ENCODE data around the gene OR1F1. TPM values are rescaled to one million over a fixed set of nuclear protein-coding genes. Genes with fewer than 3 reads are reported as not detected.

Gene OR1F1
- total and polyA plus RNA-seq, 2 of the 8 experiments (the other 6 are each of a cell fraction or from before 2014, with no cell fraction given): 0.52 to 1.2 TPM

DNA sequence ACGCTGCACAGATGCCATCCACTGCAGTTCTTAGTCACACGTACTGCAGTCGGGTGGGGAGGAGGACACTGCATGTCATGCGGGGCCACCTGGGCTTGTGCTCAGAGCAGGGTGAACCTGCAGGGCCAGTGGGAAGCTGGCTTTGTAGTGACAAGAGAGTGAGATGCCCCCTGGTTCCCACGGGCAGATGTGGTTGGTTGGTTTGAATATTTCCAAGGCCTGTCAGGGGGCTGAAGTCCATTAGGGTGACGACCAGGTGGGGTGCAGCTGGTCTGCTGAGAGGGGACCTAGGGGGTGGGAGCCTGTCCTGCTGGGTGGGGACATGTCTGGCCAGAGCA lies 38.8 kb upstream of the OR1F1 start:
- Histone ChIP-seq H3K4me2 (ENCODE audit: insufficient read depth in 1 of 2, low read depth in 2 of 2, low read length in 2 of 2) (peak overlapping the region; percentile 73 to 91; a peak in 3 of 4 replicates), H3K9ac (replicated peaks in 1 of 4; ENCODE audit: extremely low read depth in 1 of 4, low read depth in 3 of 4, low read length in 3 of 4) (no peak overlapping the region)
- TF ChIP-seq SP1 (IDR thresholded peaks at IDR 0.05; ENCODE audit: low read depth, low read length) (no peak), RNF2 (IDR thresholded peaks at IDR 0.05; ENCODE audit: borderline replicate concordance, low read depth, low read length, missing control alignments, poor library complexity, severe bottlenecking) (no peak), BACH1 (IDR thresholded peaks at IDR 0.05; ENCODE audit: low read length) (no peak), PHF8 (conservative IDR thresholded peaks at IDR 0.05; ENCODE audit: low read depth, low read length) (no peak), HDAC2 (IDR thresholded peaks at IDR 0.05; ENCODE audit: borderline replicate concordance in 1 of 2, low read depth in 2 of 2, low read length in 2 of 2) (no peak), POLR2A (IDR thresholded peaks at IDR 0.05; ENCODE audit: control extremely low read depth in 1 of 2, low read depth in 2 of 2, low read length in 2 of 2) (no peak), KDM4A (IDR thresholded peaks at IDR 0.05; ENCODE audit: low read depth, low read length, severe bottlenecking) (no peak), RFX5 (IDR thresholded peaks at IDR 0.05; ENCODE audit: borderline replicate concordance, low read depth, low read length) (no peak), SRF (IDR thresholded peaks at IDR 0.05; ENCODE audit: low read depth, low read length) (no peak), ZNF274 (IDR thresholded peaks at IDR 0.05; ENCODE audit: borderline replicate concordance, extremely low read depth, low read length) (no peak), SIRT6 (IDR thresholded peaks at IDR 0.05; ENCODE audit: low read length) (no peak), CREB1 (IDR thresholded peaks at IDR 0.05) (no peak), ATF3 (IDR thresholded peaks at IDR 0.05; ENCODE audit: insufficient read depth, low read depth, low read length) (no peak)

More for the DNA sequence above, 38.8 kb upstream of the OR1F1 start:
- Histone ChIP-seq H3K36me3 (ENCODE audit: control insufficient read depth in 2 of 4, insufficient read depth in 4 of 4, low read length in 3 of 4) (no peaks in the 10 kb centered on the region), H3K27ac (ENCODE audit: low read depth, low read length) (no peak overlapping the region), H2BK20ac (ENCODE audit: low read length) (no peak overlapping the region), H3K23me2 (ENCODE audit: low read depth, low read length) (peaks cover 12% of the 10 kb centered on the region; the same call in 1 of the 2 replicates), H3K23ac (ENCODE audit: insufficient read length) (no peak overlapping the region), H3K14ac (ENCODE audit: insufficient read length) (no peak overlapping the region), H2AK5ac (ENCODE audit: low read depth, low read length) (no peak overlapping the region), H3K79me1 (ENCODE audit: low read depth, low read length) (no peaks in the 10 kb centered on the region), H2BK15ac (ENCODE audit: low read length) (peak overlapping the region; percentile 92; the same call in 1 of the 2 replicates), H3K9me3 (ENCODE audit: insufficient read depth in 2 of 2, low read depth in 1 of 2, low read length in 1 of 2) (no peaks in the 10 kb centered on the region), H4K8ac (ENCODE audit: extremely low read depth, insufficient read depth, low read length) (no peak overlapping the region), H3K27me3 (replicated peaks in 1 of 4; ENCODE audit: control insufficient read depth in 3 of 4, extremely low read depth in 1 of 4, insufficient read depth in 3 of 4, low read length in 3 of 4) (peaks cover 0 to 18% (median 12%) of the 10 kb centered on the region in 4 experiments; a peak in 5 of 7 replicates), H4K20me1 (replicated peaks in 1 of 2; ENCODE audit: control insufficient read depth in 1 of 2, insufficient read depth in 2 of 2, low read length in 2 of 2) (peaks cover 0 to 2% of the 10 kb centered on the region in 2 experiments), H3K56ac (replicated peaks; ENCODE audit: insufficient read length, low read depth, low read length) (no peak overlapping the region), H2AFZ (ENCODE audit: low read length) (no peak overlapping the region), H4K5ac (ENCODE audit: insufficient read length, low read depth, low read length) (no peak overlapping the region), H3K4ac (replicated peaks; ENCODE audit: insufficient read length, low read depth, low read length) (peak overlapping the region; percentile 66), H3K4me3 (ENCODE audit: extremely low read depth in 1 of 4, insufficient read depth in 2 of 4, low read depth in 3 of 4, low read length in 4 of 4) (peak overlapping the region in 2 of 4 experiments; percentile 76 to 90; a peak in 2 of 8 replicates), H3K18ac (ENCODE audit: extremely low read depth, low read length) (peak overlapping the region; percentile 29; the same call in 1 of the 2 replicates), H3K79me2 (ENCODE audit: control insufficient read depth in 1 of 2, insufficient read depth in 2 of 2, low read length in 2 of 2) (no peaks in the 10 kb centered on the region), H2BK120ac (replicated peaks; ENCODE audit: low read depth, low read length) (no peak overlapping the region), H4K91ac (replicated peaks; ENCODE audit: insufficient read length, low read length) (peak overlapping the region; percentile 75), H2BK5ac (ENCODE audit: low read depth, low read length) (no peak overlapping the region), H3K4me1 (replicated peaks in 1 of 4; ENCODE audit: control insufficient read depth in 3 of 4, insufficient read depth in 4 of 4, low read length in 3 of 4) (peaks cover 0 to 5% (median 3%) of the 10 kb centered on the region in 4 experiments; a peak in 4 of 7 replicates), H2BK12ac (ENCODE audit: low read depth, low read length) (0 out of 2 replicates have a peak overlapping the region, but pooled peaks have one; percentile 2)
- CTCF ChIA-PET (ENCODE audit: partially characterized antibody): interaction anchor here (0.5 to 10.9 kb wide), 15 partner anchors 10 to 137 kb away, joined by 3 to 174 read pairs (median 4); partner anchors contain the start of genes CLDN9, OR1F1, ZNF205 and ZNF213
- 75% methylated on average over 6 of the region's 6 CpGs; no CpG with 5 or more reads in 1 of the 2 experiments for WGBS, 2 experiments (ENCODE audit: extremely low coverage in 1 of 2, insufficient coverage in 1 of 2, insufficient read length in 1 of 2, insufficient replicate concordance in 2 of 2, low coverage in 1 of 2, low lambda C conversion rate in 2 of 2, missing lambda C conversion rate in 1 of 2)
- DNase-seq (ENCODE audit: low read depth in 1 of 2, low spot score in 2 of 2) (no peak), FAIRE-seq (no peak)
- POLR2A ChIA-PET (ENCODE audit: partially characterized antibody): interaction anchor here (0.8 to 8.6 kb wide), 13 partner anchors 9 to 131 kb away, joined by 3 to 69 read pairs (median 5); partner anchors contain the start of genes CLDN6, ZNF213 and ZSCAN10
